Measurements from ENCODE around the gene PHACTR1.

- no peak for TF ChIP-seq CEBPB (IDR thresholded peaks at IDR 0.05)
- TF ChIP-seq RAD21 (IDR thresholded peaks at IDR 0.05; ENCODE audit: low read depth): no peak
- no peak for TF ChIP-seq REST (IDR thresholded peaks at IDR 0.05; ENCODE audit: low read depth)
- no peak for TF ChIP-seq TAF1 (IDR thresholded peaks at IDR 0.05; ENCODE audit: low read depth)
- no peak for TF ChIP-seq EP300 (IDR thresholded peaks at IDR 0.05; ENCODE audit: borderline replicate concordance)
- no peak for TF ChIP-seq CREB1 (IDR thresholded peaks at IDR 0.05; ENCODE audit: low read depth)
- TF ChIP-seq, protein P1, sequence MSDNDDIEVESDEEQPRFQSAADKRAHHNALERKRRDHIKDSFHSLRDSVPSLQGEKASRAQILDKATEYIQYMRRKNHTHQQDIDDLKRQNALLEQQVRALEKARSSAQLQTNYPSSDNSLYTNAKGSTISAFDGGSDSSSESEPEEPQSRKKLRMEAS (IDR thresholded peaks at IDR 0.05): no peak
- no peak for TF ChIP-seq YY1 (IDR thresholded peaks at IDR 0.05; ENCODE audit: low read depth)
- TF ChIP-seq TCF12 (IDR thresholded peaks at IDR 0.05; ENCODE audit: low read depth): no peak
- TF ChIP-seq USF1 (IDR thresholded peaks at IDR 0.05): no peak
- no peak for TF ChIP-seq ZBTB7A (IDR thresholded peaks at IDR 0.05; ENCODE audit: low read depth)
- no peak for TF ChIP-seq TEAD4 (IDR thresholded peaks at IDR 0.05)
- no peak for TF ChIP-seq NFIC (IDR thresholded peaks at IDR 0.05)
Observed at GRCh38 chr6:13288481-13288880, 571.9 kb downstream of the PHACTR1 start.

All from Ishikawa (cell line).